Measurements from ENCODE around the gene KRT77. TPM values are rescaled to one million over a fixed set of nuclear protein-coding genes. Genes with fewer than 3 reads are reported as not detected.

Gene KRT77
- total RNA-seq, 2 experiments from 2014 or later: not detected

DNA sequence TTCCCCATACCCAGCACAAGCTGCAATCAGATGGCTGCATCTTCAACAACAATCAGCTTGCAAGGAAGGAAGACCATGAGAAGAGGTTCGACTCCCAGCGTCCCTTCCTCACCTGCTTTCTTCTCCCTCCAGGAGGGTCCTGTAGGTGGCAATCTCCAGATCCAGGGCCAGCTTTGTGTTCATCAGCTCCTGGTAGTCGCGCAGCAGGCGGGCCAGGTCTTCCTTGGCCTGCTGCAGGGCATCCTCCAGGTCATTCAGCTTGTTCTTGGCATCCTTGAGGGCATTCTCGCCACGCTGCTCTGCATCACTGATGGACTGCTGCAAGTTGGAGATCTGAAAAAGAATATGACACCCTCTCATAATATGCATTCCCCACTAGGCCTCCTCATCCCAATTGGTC lies 27.2 kb downstream of the KRT77 start:
- no peak for TF ChIP-seq EZH2phosphoT487 (IDR thresholded peaks at IDR 0.05; ENCODE audit: borderline replicate concordance, low read depth, low read length)
- TF ChIP-seq, protein P1, sequence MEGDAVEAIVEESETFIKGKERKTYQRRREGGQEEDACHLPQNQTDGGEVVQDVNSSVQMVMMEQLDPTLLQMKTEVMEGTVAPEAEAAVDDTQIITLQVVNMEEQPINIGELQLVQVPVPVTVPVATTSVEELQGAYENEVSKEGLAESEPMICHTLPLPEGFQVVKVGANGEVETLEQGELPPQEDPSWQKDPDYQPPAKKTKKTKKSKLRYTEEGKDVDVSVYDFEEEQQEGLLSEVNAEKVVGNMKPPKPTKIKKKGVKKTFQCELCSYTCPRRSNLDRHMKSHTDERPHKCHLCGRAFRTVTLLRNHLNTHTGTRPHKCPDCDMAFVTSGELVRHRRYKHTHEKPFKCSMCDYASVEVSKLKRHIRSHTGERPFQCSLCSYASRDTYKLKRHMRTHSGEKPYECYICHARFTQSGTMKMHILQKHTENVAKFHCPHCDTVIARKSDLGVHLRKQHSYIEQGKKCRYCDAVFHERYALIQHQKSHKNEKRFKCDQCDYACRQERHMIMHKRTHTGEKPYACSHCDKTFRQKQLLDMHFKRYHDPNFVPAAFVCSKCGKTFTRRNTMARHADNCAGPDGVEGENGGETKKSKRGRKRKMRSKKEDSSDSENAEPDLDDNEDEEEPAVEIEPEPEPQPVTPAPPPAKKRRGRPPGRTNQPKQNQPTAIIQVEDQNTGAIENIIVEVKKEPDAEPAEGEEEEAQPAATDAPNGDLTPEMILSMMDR (conservative IDR thresholded peaks at IDR 0.05; ENCODE audit: low read length): no peak
- Histone ChIP-seq H3K4me3 (ENCODE audit: low read depth, low read length, poor library complexity, severe bottlenecking) (no peak overlapping the region), H3K36me3 (ENCODE audit: insufficient read depth, low read length) (no peaks in the 10 kb centered on the region), H3K4me2 (ENCODE audit: low read length) (no peak overlapping the region), H3K9me3 (ENCODE audit: low read length) (no peaks in the 10 kb centered on the region), H3K4me1 (ENCODE audit: insufficient read depth, low read length, poor library complexity, severe bottlenecking) (no peaks in the 10 kb centered on the region), H3K27ac (ENCODE audit: low read depth, low read length, poor library complexity, severe bottlenecking) (no peak overlapping the region), H3K9me2 (ENCODE audit: insufficient read depth, low read length) (no peaks in the 10 kb centered on the region), H4K20me1 (ENCODE audit: insufficient read depth, low read length) (no peaks in the 10 kb centered on the region), H3K79me2 (ENCODE audit: insufficient read depth, low read depth, low read length) (no peaks in the 10 kb centered on the region), H2AFZ (ENCODE audit: low read length) (no peak overlapping the region)
- intact Hi-C loops (cut with micrococcal nuclease; ENCODE audit: unreplicated experiment): no loop called here
- no peak for DNase-seq (ENCODE audit: low spot score)
- CTCF ChIA-PET (ENCODE audit: unreplicated experiment): interaction anchor here (0.6 kb wide), 1 partner anchor 893 kb away, joined by 4 read pairs; no protein-coding TSS in a partner anchor
- POLR2A ChIA-PET: no interaction called here
- BruUV-seq (replicated peaks): no TSS peak

DNA sequence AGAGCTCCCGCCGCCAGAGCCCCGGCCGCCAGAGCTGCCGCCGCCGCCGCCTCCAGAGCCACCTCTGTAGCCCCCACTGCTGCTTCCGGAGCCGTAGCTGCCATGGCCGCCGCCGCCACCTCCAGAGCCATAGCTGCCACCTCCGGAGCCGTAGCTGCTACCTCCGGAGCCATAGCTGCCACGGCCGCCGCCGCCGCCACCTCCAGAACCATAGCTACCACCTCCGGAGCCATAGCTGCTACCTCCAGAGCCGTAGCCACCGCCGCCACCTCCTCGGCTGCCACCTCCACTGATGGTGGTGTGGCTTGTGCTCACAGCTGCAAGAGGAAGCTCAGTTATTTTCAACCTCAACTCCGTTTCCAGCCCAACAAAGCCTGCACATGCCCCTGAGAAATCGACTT lies 28.0 kb downstream of the KRT77 start:
- intact Hi-C loops (cut with micrococcal nuclease; ENCODE audit: unreplicated experiment): no loop called here
- Histone ChIP-seq H2AFZ (ENCODE audit: low read length) (no peak overlapping the region), H3K36me3 (ENCODE audit: insufficient read depth, low read length) (no peaks in the 10 kb centered on the region), H3K4me2 (ENCODE audit: low read length) (no peak overlapping the region), H3K4me1 (ENCODE audit: insufficient read depth, low read length, poor library complexity, severe bottlenecking) (no peaks in the 10 kb centered on the region), H3K27ac (ENCODE audit: low read depth, low read length, poor library complexity, severe bottlenecking) (no peak overlapping the region), H3K79me2 (ENCODE audit: insufficient read depth, low read depth, low read length) (no peaks in the 10 kb centered on the region), H3K9me2 (ENCODE audit: insufficient read depth, low read length) (no peaks in the 10 kb centered on the region), H3K9me3 (ENCODE audit: low read length) (no peaks in the 10 kb centered on the region), H4K20me1 (ENCODE audit: insufficient read depth, low read length) (no peaks in the 10 kb centered on the region), H3K4me3 (ENCODE audit: low read depth, low read length, poor library complexity, severe bottlenecking) (no peak overlapping the region)
- no peak for DNase-seq (ENCODE audit: low spot score)
- BruUV-seq (replicated peaks): no TSS peak
- TF ChIP-seq, protein P1 (conservative IDR thresholded peaks at IDR 0.05; ENCODE audit: low read length): no peak
- no peak for TF ChIP-seq EZH2phosphoT487 (IDR thresholded peaks at IDR 0.05; ENCODE audit: borderline replicate concordance, low read depth, low read length)
- ChIA-PET POLR2A (interaction anchor here (0.5 kb wide), 1 partner anchor 193 kb away, joined by 8 read pairs; no protein-coding TSS in a partner anchor), CTCF (ENCODE audit: unreplicated experiment) (no interaction called here)

DNA sequence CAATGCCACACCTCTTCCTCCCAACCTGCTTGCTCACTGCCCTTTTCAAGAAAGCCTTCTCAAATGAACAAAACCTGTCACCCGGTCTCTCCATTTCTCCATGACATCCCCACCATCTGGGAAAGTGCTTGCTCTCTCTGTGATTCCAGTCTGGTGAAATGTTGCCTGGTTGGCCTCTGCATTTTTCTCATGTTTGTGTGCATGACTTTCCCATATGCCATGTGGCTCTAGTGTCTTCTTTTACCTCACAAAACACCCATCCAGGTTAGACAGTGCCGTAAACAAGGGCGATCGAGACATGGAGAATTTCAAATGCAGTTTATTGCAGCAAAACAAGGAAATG lies 28.9 kb downstream of the KRT77 start:
- no peak overlapping the region for H3K27ac ChIP-seq (ENCODE audit: low read depth, low read length, poor library complexity, severe bottlenecking)
- H3K9me2 ChIP-seq (ENCODE audit: insufficient read depth, low read length): no peaks in the 10 kb centered on the region
- H2AFZ ChIP-seq (ENCODE audit: low read length): no peak overlapping the region
- BruUV-seq (replicated peaks): no TSS peak
- H3K4me3 ChIP-seq (ENCODE audit: low read depth, low read length, poor library complexity, severe bottlenecking): no peak overlapping the region
- H3K4me1 ChIP-seq (ENCODE audit: insufficient read depth, low read length, poor library complexity, severe bottlenecking): no peaks in the 10 kb centered on the region
- POLR2A ChIA-PET: no interaction called here
- H4K20me1 ChIP-seq (ENCODE audit: insufficient read depth, low read length): no peaks in the 10 kb centered on the region
- H3K4me2 ChIP-seq (ENCODE audit: low read length): no peak overlapping the region
- H3K79me2 ChIP-seq (ENCODE audit: insufficient read depth, low read depth, low read length): no peaks in the 10 kb centered on the region
- no peaks in the 10 kb centered on the region for H3K9me3 ChIP-seq (ENCODE audit: low read length)
- TF ChIP-seq, protein P1 (conservative IDR thresholded peaks at IDR 0.05; ENCODE audit: low read length): no peak
- no peak for TF ChIP-seq EZH2phosphoT487 (IDR thresholded peaks at IDR 0.05; ENCODE audit: borderline replicate concordance, low read depth, low read length)
- CTCF ChIA-PET (ENCODE audit: unreplicated experiment): no interaction called here
- intact Hi-C loops (cut with micrococcal nuclease; ENCODE audit: unreplicated experiment): no loop called here
- H3K36me3 ChIP-seq (ENCODE audit: insufficient read depth, low read length): no peaks in the 10 kb centered on the region
- DNase-seq (ENCODE audit: low spot score): no peak

Measured in OCI-LY7 (cell line).